HCT116 (cell line): ENCODE measurements around the gene XRCC3. TPM values are rescaled to one million over a fixed set of nuclear protein-coding genes. Genes with fewer than 3 reads are reported as not detected.

Experiments
- ATAC-seq: fragments of 200-7000 bp; cut with Tn5 transposase; 2 replicates; pipeline ENCODE4 v1.9.1; 2020; ENCODE audit warnings: mild to moderate bottlenecking, moderate library complexity
- BruUV-seq: library from RNA; stranded (reverse); fragments of 400-500 nt; replicated peaks from 2 replicates; lab custom pipeline; 2021; lab: Mats Ljungman, UMichigan
- CTCF ChIA-PET: fragments of 300-600 bp; sonication (Branson Sonifier 250); formaldehyde crosslinking; loops from one replicate; lab custom pipeline; 2021; ENCODE audit warnings: antibody characterized with exemption; lab: Charles Lee
- POLR2A ChIA-PET: fragments of 300-600, 350-600 bp; sonication (Branson Sonifier 250); formaldehyde crosslinking; loops from one replicate; lab custom pipeline; 2021; ENCODE audit warnings: antibody characterized with exemption; lab: Charles Lee
- RAD21 ChIA-PET, 2 experiments: fragments of 300-600 bp; sonication (Branson Sonifier 250); formaldehyde crosslinking; loops; one replicate each; lab custom pipeline; 2023; ENCODE audit warnings: low total read pairs in 2 of 2; ENCODE audit not compliant: uncharacterized antibody in 2 of 2, unreplicated experiment in 2 of 2, low non-redundant PET in 1 of 2; lab: Charles Lee
- DNase-seq: peaks from one replicate; pipeline ENCODE4 v3.0.0-alpha.2; 2010; ENCODE audit warnings: low read depth, low spot score
- H2AFZ ChIP-seq: fragments of 200-600 bp; shearing (Covaris generic), sonication (generic); 2 replicates; pipeline ENCODE4 v1.6.1; 2017; ENCODE audit warnings: low read depth, mixed run types, mixed read lengths, antibody characterized with exemption, low read length; ENCODE audit not compliant: poor library complexity, severe bottlenecking
- H3K27ac ChIP-seq: 2 replicates; pipeline ENCODE4 v1.5.1; 2012; ENCODE audit warnings: low read depth, low read length
- H3K27me3 ChIP-seq: fragments of 200-600 bp; sonication (generic); 2 replicates; pipeline ENCODE4 v1.6.1; 2016; ENCODE audit warnings: mixed run types, low read length, mixed read lengths; ENCODE audit not compliant: insufficient read depth
- H3K36me3 ChIP-seq, 2 experiments: fragments of 200-500 bp in 1 of 2; fragments of 200-600 bp in 1 of 2; sonication (Bioruptor generic) in 1 of 2; sonication (generic) in 1 of 2; 2 replicates each; pipeline versions ENCODE4 v1.5.1 to v1.6.1; 2014 to 2016; ENCODE audit warnings: low read length in 2 of 2, inconsistent platforms in 1 of 2, mixed read lengths in 1 of 2, mixed run types in 1 of 2; ENCODE audit not compliant: insufficient read depth in 2 of 2, control insufficient read depth in 1 of 2
- H3K4me1 ChIP-seq, 2 experiments: fragments of 200-600 bp in 1 of 2; sonication (generic) in 1 of 2; 2 replicates each; pipeline versions ENCODE4 v1.5.1 to v1.6.1; 2012 to 2017; ENCODE audit warnings: low read length in 2 of 2, inconsistent platforms in 1 of 2, mild to moderate bottlenecking in 1 of 2, mixed read lengths in 1 of 2, mixed run types in 1 of 2, moderate library complexity in 1 of 2; ENCODE audit not compliant: insufficient read depth in 2 of 2, control insufficient read depth in 1 of 2
- H3K4me2 ChIP-seq: fragments of 200-600 bp; sonication (generic); 2 replicates; pipeline ENCODE4 v1.6.1; 2017; ENCODE audit warnings: mixed run types, low read length, mixed read lengths
- H3K4me3 ChIP-seq, 2 experiments: fragments of 200-600 bp in 1 of 2; sonication (generic) in 1 of 2; replicated peaks in 1 of 2; 2 replicates each; pipeline ENCODE4 v1.5.1; 2011 to 2016; ENCODE audit warnings: low read length in 2 of 2, control low read depth in 1 of 2, low read depth in 1 of 2, mild to moderate bottlenecking in 1 of 2, mixed read lengths in 1 of 2, mixed run types in 1 of 2
- H3K79me2 ChIP-seq: fragments of 200-600 bp; sonication (generic); 2 replicates; pipeline ENCODE4 v1.6.1; 2017; ENCODE audit warnings: mild to moderate bottlenecking, mixed run types, low read length, moderate library complexity, mixed read lengths; ENCODE audit not compliant: insufficient read depth
- H3K9ac ChIP-seq: fragments of 200-600 bp; sonication (generic); 2 replicates; pipeline ENCODE4 v1.6.1; 2016; ENCODE audit warnings: low read length, mixed read lengths
- H3K9me2 ChIP-seq: fragments of 200-600 bp; sonication (generic), shearing (Covaris generic); 2 replicates; pipeline ENCODE4 v1.6.1; 2017; ENCODE audit warnings: mixed run types, mild to moderate bottlenecking, moderate library complexity; ENCODE audit not compliant: insufficient read depth
- H3K9me3 ChIP-seq, 2 experiments: fragments of 200-500 bp in 1 of 2; fragments of 200-600 bp in 1 of 2; sonication (Bioruptor generic) in 1 of 2; sonication (generic) in 1 of 2; 2 replicates each; pipeline ENCODE4 v1.6.1; 2014 to 2017; ENCODE audit warnings: low read length in 2 of 2, mixed read lengths in 2 of 2, inconsistent platforms in 1 of 2, low read depth in 1 of 2, mild to moderate bottlenecking in 1 of 2, mixed run types in 1 of 2, moderate library complexity in 1 of 2; ENCODE audit not compliant: control insufficient read depth in 1 of 2, insufficient read depth in 1 of 2
- H4K20me1 ChIP-seq: fragments of 200-600 bp; sonication (generic), shearing (Covaris generic); 2 replicates; pipeline ENCODE4 v1.6.1; 2017; ENCODE audit warnings: mixed run types, mild to moderate bottlenecking, moderate library complexity; ENCODE audit not compliant: insufficient read depth
- ATF3 ChIP-seq: IDR thresholded peaks from 2 replicates; pipeline ENCODE4 v1.6.1; 2012
- CEBPB ChIP-seq: IDR thresholded peaks from 2 replicates; pipeline ENCODE4 v1.6.1; 2012; ENCODE audit warnings: low read depth
- CTCF ChIP-seq, 3 experiments: fragments of 200-600 bp in 1 of 3; sonication (generic) in 1 of 3; IDR thresholded peaks in 2 of 3; conservative IDR thresholded peaks in 1 of 3; 2 replicates each; pipeline ENCODE4 v1.5.1; 2012 to 2017; ENCODE audit warnings: low read depth in 2 of 3, low read length in 2 of 3, antibody characterized with exemption in 1 of 3, borderline replicate concordance in 1 of 3, control low read depth in 1 of 3, mild to moderate bottlenecking in 1 of 3, mixed read lengths in 1 of 3, mixed run types in 1 of 3, moderate library complexity in 1 of 3; ENCODE audit not compliant: insufficient read depth in 1 of 3
- EGR1 ChIP-seq: IDR thresholded peaks from 2 replicates; pipeline ENCODE4 v1.6.1; 2012; ENCODE audit warnings: low read depth
- ELF1 ChIP-seq: IDR thresholded peaks from 2 replicates; pipeline ENCODE4 v1.6.1; 2012; ENCODE audit warnings: low read depth, borderline replicate concordance
- EZH2phosphoT487 ChIP-seq: fragments of 200-600 bp; IDR thresholded peaks from 2 replicates; pipeline ENCODE4 v1.6.1; 2018; ENCODE audit warnings: antibody characterized with exemption, borderline replicate concordance
- FOSL1 ChIP-seq: IDR thresholded peaks from 2 replicates; pipeline ENCODE4 v1.6.1; 2012; ENCODE audit warnings: low read depth
- JUND ChIP-seq: IDR thresholded peaks from 2 replicates; pipeline ENCODE4 v1.6.1; 2012
- POLR2A ChIP-seq: IDR thresholded peaks from 2 replicates; pipeline ENCODE4 v1.7.0; 2011; ENCODE audit warnings: borderline replicate concordance; ENCODE audit not compliant: insufficient read depth, insufficient read length; ENCODE audit errors: extremely low read depth
- RAD21 ChIP-seq: IDR thresholded peaks from 2 replicates; pipeline ENCODE4 v1.6.1; 2012; ENCODE audit warnings: low read depth, mild to moderate bottlenecking
- REST ChIP-seq: IDR thresholded peaks from 2 replicates; pipeline ENCODE4 v1.6.1; 2012; ENCODE audit warnings: low read depth
- SRF ChIP-seq: IDR thresholded peaks from 2 replicates; pipeline ENCODE4 v1.6.1; 2012; ENCODE audit warnings: low read depth
- TCF7L2 ChIP-seq: IDR thresholded peaks from 2 replicates; pipeline ENCODE4 v1.7.0; 2011; ENCODE audit warnings: borderline replicate concordance, inconsistent platforms; ENCODE audit not compliant: insufficient read depth, insufficient read length; ENCODE audit errors: extremely low read depth
- ZFX ChIP-seq: fragments of 450-650 bp; IDR thresholded peaks from 2 replicates; pipeline ENCODE4 v1.6.1; 2017
- ZNF274 ChIP-seq: fragments of 200-500 bp; sonication (Bioruptor generic); IDR thresholded peaks from 2 replicates; pipeline ENCODE4 v1.6.1; 2014; ENCODE audit warnings: mild to moderate bottlenecking, low read depth, low read length, inconsistent platforms
- intact Hi-C: fragments of 100-400 bp; cut with micrococcal nuclease; formaldehyde crosslinking; loops from 2 replicates; pipeline ENCODE4 v1.10.0; 2022
- total RNA-seq: library from RNA; stranded (reverse); gene quantifications from one replicate; pipeline ENCODE4 v1.2.1, GENCODE V29; 2021; ENCODE audit not compliant: unreplicated experiment

XRCC3 gene
- total RNA-seq, 1 experiment from 2014 or later, result 48.7 TPM

GRCh38 chr14:103739793-103740501 lies 24.7 kb upstream of the XRCC3 start:
- Histone ChIP-seq H3K27me3 (no peaks in the 10 kb centered on the region), H3K9me3 (no peaks in the 10 kb centered on the region), H3K4me1 (no peaks in the 10 kb centered on the region), H3K4me3 (no peak overlapping the region), H3K27ac (no peak overlapping the region), H3K9me2 (no peaks in the 10 kb centered on the region), H4K20me1 (no peaks in the 10 kb centered on the region), H3K4me2 (no peak overlapping the region), H3K9ac (no peak overlapping the region), H3K79me2 (no peaks in the 10 kb centered on the region), H3K36me3 (peaks cover 0 to 3% of the 10 kb centered on the region in 2 experiments; a peak in 2 of 4 replicates), H2AFZ (no peak overlapping the region)
- ATAC-seq (no peak), DNase-seq (no peak)
- CTCF ChIA-PET, result no interaction called here
- RAD21 ChIA-PET, result no interaction called here
- POLR2A ChIA-PET, result no interaction called here
- TF ChIP-seq CEBPB (no peak), ZNF274 (no peak), POLR2A (no peak), RAD21 (no peak), EGR1 (no peak), EZH2phosphoT487 (no peak), ATF3 (no peak), SRF (no peak), ELF1 (no peak), CTCF (IDR thresholded peaks at IDR 0.05 in 2 of 3, conservative IDR thresholded peaks at IDR 0.05 in 1 of 3; ENCODE audit: borderline replicate concordance in 1 of 3, insufficient read depth in 1 of 3, low read depth in 2 of 3, low read length in 2 of 3) (no peak), REST (no peak), JUND (no peak), ZFX (no peak), FOSL1 (no peak), TCF7L2 (no peak)
- BruUV-seq, result no TSS peak
- intact Hi-C loops, result no loop called here
